GM18907 (cell line): Measurements from ENCODE around the gene SLCO3A1.
"Not testable (repeated sequence)": the region's sequence is repeated elsewhere in the genome, so short reads cannot be mapped to it uniquely, and the experiment has no call there.

Experiments
- ATAC-seq: cut with Tn5 transposase; IDR thresholded peaks from one replicate; pipeline ENCODE4 v1.9.1; 2021; ENCODE audit warnings: mild to moderate bottlenecking, moderate library complexity; ENCODE audit not compliant: unreplicated experiment

The SLCO3A1 gene

GRCh38 chr15:92178911-92179310 lies 325.4 kb downstream of the SLCO3A1 start:
- no peak for ATAC-seq

- ATAC-seq: no peak
Measured at GRCh38 chr15:92184142-92184541, 330.6 kb downstream of the SLCO3A1 start.

GRCh38 chr15:92184679-92185230 lies 331.2 kb downstream of the SLCO3A1 start:
- no peak for ATAC-seq

DNA sequence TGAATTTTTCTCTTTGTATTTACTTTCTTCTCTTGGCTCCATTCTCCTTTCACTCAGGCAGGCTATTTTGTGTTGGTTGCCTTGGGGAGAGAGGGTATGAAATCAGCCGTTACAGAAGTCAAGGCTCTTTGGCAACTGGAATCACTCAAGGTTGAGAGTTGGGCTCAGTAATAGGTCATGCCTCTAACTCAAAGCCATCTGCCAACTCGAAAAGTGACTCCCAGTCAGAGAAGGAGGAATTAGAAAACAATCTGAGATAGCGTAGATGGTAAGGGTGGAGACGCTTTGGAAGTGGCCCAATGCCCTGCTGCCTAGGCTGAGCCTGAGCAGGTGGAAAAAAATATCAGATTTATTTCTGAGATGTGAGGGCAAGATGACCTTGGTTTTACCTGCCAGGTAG lies 334.5 kb downstream of the SLCO3A1 start:
- no peak for ATAC-seq

DNA sequence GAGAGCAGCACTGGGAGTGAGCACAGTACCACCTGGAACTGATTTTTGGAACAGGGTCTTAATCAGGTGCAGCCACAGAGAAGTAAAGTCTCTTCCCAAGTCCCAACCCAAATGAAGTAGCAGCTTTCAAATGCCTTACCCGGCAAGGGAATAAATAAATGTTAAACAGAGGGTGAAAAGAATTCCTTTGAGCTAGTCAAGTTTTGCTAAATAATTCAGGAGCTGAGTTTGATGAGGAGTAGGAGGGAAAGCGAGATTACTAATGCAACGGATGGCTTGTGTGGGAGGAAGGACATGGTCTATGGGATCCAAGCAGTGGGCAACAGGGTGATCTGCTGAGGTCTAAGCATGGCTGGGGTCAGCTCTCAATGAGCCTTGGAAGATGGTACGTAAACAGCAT lies 335.7 kb downstream of the SLCO3A1 start:
- ATAC-seq: no peak

- ATAC-seq: no peak
Measured at GRCh38 chr15:92195241-92195640, 341.7 kb downstream of the SLCO3A1 start.

- no peak for ATAC-seq
Measured at GRCh38 chr15:92196342-92196741, 342.8 kb downstream of the SLCO3A1 start.

DNA sequence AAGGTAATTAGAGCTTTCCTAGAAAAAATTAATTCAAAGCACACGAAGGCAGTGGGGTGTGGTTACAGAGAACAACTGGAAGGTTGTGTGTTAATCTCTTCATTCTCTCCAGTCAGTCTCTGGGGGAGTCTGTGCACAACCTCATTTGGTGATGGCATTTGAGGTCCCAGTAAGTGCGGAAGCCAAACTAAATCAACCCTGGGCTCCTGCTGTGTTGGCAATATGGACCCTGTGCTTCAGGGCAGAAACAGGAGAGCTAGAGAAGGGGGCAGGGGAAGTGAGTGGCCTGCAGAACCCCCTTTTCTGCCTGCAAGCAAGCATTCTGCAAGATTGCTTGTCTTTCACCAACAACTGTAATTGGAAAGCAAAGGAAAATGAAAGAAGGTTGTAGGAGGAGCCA lies 344.2 kb downstream of the SLCO3A1 start:
- ATAC-seq: no peak

DNA sequence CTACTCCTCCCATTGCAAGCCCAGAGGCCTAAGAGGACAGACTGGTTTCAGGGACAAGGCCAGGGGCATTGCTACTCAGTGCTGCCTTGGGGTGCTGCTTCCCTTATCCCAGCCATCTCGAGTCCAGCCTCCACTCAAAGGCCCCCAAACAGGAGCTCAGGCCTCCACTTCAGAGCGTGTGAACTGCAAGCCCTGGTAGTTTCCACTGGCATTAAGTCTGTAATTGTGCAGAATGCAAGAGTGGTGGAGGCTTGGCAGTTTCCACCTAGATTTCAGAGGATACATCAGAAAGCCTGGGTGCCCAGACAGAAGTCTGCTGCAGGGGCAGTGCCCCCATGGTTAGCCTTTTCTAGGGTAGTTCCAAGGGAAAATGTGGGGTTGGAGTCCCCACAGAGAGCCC lies 347.4 kb downstream of the SLCO3A1 start:
- no peak for ATAC-seq

DNA sequence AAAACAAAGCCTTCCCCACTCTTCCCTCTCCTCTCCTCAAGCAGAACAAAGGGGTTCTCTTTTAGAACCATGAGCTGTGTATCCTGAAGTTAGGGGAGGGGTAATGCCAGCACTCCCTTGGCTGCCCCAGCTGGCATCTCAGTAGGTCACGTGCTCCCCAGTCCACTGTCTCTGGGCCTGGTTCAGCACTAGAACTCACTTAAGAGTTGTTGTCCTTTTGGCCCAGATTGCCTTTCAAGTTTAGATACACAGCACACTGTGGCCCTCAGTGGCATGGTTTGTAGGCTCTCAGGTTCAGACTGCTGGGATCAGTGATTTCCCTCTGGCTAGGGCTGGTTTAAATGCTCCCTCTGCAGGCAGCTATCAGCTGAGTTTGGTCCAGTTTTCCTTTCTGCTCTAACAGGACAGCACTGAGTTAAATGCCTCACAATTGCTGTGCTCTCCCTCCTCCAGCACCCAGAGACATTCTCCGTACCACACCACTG lies 351.8 kb downstream of the SLCO3A1 start:
- no peak for ATAC-seq

DNA sequence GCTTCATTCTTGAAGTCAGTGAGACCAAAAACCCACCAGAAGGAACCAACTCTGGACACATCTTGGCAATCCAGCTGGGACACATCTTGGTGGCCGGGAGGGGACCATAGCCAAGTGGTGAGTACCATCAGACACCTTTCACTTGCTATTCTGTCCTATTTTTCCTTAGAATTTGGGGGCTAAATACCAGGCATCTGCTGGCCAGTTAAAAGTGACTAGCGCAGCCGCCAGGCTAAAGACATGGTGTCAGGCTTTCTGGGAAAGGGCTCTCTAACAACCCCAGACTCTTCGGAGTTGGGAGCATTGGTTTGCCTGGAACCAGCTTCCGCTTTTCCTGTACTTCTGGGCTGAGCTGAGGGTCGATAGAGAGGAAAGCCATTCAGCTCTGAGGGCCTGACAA lies 354.1 kb downstream of the SLCO3A1 start:
- ATAC-seq: not testable (repeated sequence)
